GM21825 (cell line): ENCODE data around the gene TRAPPC2L.
"Not testable (repeated sequence)": the region's sequence is repeated elsewhere in the genome, so short reads cannot be mapped to it uniquely, and the experiment has no call there.

ENCODE experiments used
- ATAC-seq: cut with Tn5 transposase; IDR thresholded peaks from one replicate; pipeline ENCODE4 v1.9.1; 2021; ENCODE audit warnings: mild to moderate bottlenecking, moderate library complexity; ENCODE audit not compliant: unreplicated experiment

The TRAPPC2L gene

GRCh38 chr16:88888057-88888456 lies 31.1 kb downstream of the TRAPPC2L start:
- no peak for ATAC-seq

GRCh38 chr16:88888461-88889387 lies 31.8 kb downstream of the TRAPPC2L start:
- no peak for ATAC-seq

DNA sequence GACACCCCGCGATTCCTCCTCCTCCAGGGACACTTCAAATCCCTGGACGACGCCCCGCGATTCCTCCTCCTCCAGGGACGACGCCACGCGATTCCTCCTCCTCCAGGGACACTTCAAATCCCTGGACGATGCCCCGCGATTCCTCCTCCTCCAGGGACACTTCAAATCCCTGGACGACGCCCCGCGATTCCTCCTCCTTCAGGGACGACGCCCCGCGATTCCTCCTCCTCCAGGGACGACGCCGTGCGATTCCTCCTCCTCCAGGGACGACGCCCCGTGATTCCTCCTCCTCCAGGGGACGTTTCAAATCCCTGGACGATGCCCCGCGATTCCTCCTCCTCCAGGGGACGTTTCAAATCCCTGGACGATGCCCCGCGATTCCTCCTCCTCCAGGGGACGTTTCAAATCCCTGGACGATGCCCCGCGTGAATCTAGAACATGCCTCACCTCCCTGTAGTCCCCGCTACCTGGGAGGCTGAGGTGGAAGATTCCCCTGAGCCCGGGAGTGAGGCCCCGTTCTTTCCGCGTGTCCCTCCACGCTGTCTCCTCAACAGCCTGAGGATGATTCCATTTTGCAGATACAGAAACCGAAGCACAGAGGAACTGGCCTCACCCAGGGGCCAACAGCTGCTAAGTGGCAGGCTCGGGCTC lies 32.9 kb downstream of the TRAPPC2L start:
- not testable (repeated sequence) for ATAC-seq

DNA sequence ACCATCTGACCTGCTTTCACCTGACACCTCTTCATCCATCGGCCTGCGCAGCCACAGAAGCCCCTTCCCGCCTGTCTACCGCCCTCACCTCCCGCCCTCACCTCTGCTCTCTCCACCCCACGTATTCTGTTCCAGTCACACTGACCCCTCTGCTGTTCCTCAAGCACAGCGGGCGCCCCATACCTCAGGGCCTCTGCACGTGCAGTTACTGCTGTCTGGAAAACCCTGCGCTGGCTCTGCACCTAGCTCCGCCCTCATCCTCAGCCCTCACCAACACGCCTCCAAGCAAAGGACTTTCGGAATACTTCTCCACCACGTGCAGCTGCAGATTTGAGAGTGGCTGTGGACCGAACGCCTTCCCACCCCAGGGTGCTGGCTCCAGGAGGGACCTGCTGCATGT lies 34.2 kb downstream of the TRAPPC2L start:
- ATAC-seq, result no peak

GRCh38 chr16:88892065-88892464 lies 35.1 kb downstream of the TRAPPC2L start:
- ATAC-seq, result no peak

GRCh38 chr16:88893127-88893968 lies 36.4 kb downstream of the TRAPPC2L start:
- no peak for ATAC-seq

- not testable (repeated sequence) for ATAC-seq
These were observed 37.3 kb downstream of the TRAPPC2L start for GRCh38 chr16:88894266-88894665.

- ATAC-seq, result no peak
These were observed 37.9 kb downstream of the TRAPPC2L start for GRCh38 chr16:88894681-88895300.

DNA sequence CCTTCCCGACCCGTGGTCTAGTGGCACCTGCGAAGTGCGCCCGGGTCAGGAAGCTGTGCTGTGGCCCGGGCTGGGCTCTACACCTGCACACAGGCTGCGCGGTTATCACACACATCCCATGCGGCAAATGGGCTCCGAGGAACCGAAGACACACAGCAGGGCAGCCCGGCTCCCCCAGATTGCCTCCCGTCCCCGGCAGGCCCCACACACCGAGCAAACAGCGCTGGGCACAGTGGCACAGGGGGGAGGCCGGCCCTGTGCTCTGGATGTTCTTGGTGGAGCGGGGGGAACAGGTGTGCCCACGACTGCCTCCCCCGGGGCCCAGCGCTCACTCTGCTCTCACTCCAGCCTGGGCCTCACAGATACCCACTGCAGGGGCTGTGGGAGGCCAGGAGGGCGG lies 38.4 kb downstream of the TRAPPC2L start:
- ATAC-seq, result no peak

DNA sequence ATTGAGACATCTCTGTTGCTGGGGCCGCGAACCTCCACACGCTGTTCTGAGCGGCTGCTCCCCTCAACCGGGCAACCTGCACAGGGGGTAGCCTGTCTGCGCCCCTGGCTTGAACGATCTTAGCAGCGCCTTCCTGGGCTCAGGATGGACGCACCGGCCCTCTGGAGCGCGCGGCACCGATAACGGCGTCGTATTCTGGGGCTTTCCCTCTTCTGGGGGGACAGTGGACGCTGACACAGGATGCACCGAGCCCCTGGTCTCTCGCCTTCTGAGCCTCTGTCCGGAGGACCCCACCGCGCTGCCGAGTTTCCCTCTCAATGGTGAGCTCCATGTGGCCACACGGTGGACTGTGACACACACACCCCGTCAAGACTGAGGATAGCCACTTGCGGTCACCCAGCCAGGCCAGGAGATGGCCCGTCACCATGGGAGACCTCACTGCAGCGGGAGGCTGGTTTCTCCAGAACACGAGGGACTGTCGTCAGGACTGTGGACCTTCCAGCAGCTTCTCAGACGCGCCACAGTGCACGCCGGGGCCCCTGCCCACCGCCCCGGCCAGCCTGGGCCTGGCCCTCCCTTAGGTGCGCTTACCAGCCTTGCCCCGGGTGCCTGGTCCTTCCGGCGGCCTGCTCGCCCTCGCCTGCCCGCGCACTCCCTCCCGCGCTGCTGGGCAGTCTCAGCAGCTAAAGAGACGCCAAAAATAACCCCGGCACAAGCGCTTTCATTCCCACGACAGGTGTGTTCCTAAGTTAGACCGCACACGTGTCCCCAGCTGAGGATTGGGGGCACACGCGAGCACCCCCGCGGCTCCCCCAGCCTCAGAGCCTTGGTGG lies 39.5 kb downstream of the TRAPPC2L start:
- no peak for ATAC-seq

DNA sequence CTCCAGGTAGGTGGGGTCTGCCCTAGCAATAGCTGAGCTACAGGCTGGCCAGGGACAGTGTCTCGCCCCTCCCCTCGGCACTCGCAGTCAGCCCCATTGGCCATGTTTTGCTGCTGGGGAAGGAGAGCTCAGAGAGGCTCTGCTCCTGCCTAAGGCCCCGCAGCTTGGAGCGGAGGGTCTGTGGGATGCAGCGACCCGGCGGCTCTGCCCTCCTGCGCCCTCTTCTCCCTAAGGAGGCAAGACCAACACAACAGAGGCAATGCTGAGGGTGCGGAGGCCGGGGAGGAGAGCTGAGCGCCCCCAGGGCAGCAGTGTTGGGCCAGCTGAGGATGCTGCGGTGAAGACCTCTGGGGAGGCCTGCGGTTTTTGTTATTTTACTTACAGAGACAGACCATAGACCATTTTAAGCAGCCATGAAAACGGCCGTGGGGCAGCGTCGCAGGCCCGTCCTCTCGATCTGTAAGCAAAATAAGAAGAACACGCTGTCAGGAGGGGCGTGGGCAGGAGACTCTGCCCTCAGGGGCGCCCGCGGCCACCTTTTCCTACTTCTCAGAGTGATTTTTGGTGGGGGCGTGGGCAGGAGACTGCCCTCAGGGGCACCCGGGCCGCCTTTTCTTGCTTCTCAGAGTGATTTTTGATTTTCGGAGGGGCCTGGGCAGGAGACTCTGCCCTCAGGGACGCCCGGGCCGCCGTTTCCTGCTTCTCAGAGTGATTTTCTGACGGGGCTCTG lies 40.9 kb downstream of the TRAPPC2L start:
- no peak for ATAC-seq

DNA sequence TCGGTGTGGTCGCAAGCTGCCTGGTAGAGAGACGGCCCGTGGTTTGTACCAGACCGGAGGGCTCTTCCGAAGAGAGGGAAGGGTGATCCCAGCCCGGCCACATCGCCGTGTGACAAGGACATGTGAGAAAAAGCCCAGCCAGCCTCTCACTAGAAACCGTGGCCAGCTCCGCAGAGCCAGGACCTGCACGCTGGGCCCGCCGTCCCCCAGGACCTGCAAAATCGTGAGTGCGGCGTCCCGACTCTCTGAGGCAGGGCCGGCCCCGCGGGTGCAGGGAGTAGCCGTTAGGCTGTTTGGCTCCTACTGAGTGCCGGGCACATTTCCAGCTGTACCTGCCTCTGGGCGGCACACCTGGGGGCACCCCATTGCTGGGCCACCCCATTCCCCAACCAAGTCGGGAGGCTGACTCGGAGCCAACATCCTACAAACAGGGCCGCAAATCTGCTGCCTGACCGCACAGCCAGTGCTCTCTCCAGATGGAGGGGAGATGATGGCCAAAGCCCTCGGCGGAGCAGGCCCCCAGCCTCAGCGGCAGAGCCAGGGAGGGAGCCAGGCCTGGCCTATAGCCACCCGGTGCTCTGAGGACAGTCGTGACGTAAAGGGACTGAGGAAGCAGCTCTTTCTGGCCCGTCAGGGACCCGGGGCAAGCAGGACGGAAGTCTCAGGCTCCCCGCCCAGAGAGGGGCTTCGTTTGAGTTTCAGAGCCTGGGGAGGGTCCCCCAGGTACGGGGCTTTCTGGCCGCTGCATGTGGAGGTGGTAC lies 43.2 kb downstream of the TRAPPC2L start:
- no peak for ATAC-seq

DNA sequence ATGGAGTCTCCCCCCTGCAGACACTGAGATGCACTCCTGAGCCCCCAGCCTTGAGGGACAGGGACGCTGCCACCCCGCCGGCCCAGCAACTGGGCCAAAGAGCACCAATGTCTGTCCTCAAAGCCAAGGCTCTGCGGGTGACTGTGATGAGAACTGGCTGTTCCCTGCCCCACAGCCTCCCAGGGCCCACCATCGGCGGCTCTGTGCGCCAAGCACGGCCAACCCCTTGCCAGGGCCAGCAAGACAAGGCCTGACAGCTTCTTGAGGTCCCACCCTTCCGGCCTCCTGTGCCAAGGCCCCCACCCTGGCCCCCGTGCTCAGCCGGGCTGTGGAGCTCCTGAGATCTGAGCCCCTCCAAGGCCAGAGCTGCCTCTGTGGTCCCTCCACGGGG lies 43.7 kb downstream of the TRAPPC2L start:
- ATAC-seq, result no peak

DNA sequence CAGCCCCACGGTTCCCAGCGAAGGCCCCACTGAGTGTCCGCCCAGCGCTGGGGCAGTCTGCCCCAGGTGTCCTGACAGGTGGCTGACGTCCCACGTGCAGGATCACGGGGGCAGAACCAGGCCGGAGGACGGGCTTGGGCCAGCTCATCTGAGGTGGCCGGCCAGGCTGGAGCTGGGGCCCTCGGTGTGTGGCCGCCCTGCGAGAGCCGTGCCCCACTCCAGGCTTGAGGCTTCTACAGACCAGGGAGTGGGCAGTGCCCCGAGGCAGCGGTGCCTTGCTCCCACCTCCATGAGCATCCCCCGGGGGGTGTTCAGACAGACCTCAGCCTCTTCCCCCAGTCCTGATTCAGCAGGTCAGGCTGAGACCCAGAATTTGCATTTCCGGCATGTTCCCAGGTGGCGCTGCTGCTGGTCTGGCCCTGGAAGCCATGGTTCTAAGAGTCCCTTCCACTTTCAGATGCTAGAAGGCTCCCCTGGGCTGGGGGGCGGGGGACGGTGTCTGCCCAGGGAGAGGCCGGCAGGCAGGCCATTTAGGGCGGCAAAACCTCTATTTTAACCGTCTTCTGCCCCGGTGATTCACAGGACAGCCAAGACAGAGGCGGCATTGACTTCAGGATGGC lies 44.9 kb downstream of the TRAPPC2L start:
- ATAC-seq, result no peak

DNA sequence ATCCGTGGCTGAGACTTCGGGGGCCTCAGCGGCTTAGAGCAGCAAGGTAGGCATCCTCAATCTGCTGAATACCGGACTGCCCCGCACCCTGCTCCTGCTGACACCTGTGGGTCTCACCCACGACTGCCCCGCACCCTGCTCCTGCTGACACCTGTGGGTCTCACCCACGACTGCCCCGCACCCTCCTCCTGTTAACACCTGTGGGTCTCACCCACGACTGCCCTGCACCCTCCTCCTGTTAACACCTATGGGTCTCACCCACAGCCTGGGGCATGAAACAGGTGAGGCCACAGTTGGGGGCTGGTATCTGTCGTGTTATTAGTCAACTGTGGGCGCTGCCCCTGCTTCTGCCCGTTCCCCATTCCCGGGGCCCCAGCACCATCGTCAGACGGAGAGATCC lies 45.8 kb downstream of the TRAPPC2L start:
- no peak for ATAC-seq

- ATAC-seq, result no peak
These were observed 46.3 kb downstream of the TRAPPC2L start for GRCh38 chr16:88903267-88903666.

DNA sequence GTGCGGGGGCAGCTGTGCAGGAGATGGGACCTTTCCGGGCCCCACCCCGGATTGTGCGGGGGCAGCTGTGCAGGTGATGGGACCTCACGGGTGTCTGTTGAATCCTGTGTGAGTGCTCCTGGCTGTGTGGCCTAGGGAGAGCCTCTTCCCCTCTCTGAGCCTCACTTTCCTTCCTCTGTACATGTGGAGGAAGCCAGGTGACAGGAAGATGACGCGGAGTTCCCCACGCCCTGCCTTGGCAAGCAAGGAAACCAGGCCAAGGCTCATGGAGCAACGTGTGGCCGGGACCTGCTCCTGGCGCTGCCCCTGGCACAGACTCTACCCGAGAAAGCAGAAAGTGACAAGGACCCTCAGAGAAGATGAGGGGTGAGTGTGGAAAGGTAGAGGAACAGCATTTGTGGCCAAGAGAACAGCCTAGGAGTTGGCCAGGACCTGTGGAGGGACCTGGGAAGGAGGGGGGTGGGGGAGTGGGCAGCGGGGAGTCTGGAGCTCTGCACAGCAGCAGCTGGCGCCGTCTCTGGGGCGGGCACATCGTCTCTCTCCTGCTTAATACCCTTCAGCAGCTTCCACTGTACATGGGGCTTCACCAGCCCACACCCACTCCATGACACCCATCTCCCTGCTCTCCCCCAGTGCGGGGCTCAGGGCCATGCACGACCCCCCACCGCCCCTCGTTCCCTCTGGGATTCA lies 47.9 kb downstream of the TRAPPC2L start:
- no peak for ATAC-seq

DNA sequence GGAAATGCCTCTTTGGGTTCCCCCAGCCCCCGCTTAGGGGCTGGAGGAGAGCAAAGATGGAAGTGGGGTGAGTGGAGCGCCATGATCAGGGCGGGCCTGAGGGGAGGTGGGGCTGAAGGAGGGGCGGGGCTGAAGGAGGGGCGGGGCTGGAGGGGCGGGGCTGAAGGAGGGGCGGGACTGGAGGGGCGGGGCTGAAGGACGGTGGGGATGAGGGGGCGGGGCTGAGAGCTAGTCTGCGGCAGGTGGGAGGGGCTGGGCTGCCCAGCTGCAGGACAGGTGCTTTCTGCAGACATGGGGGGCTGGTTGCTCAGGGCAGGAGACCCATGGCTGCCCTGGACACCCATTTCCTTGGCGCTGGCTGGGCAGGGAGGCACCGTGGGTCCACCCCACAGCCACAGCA lies 48.6 kb downstream of the TRAPPC2L start:
- no peak for ATAC-seq
